EL (cell line): ENCODE data around the gene SIRT5.

Source experiments
- DNase-seq: peaks from one replicate; pipeline ENCODE4 v3.0.0-alpha.2; 2016

The SIRT5 gene

GRCh38 chr6:13590574-13591153 lies 16.3 kb downstream of the SIRT5 start:
- no peak for DNase-seq

GRCh38 chr6:13591205-13591921 lies 17.0 kb downstream of the SIRT5 start:
- no peak for DNase-seq

GRCh38 chr6:13593103-13593502 lies 18.7 kb downstream of the SIRT5 start:
- DNase-seq: no peak

- no peak for DNase-seq
Measured at GRCh38 chr6:13593720-13594119, 19.3 kb downstream of the SIRT5 start.

GRCh38 chr6:13597073-13597472 lies 22.7 kb downstream of the SIRT5 start:
- no peak for DNase-seq

GRCh38 chr6:13600036-13600435 lies 25.6 kb downstream of the SIRT5 start:
- DNase-seq: no peak

GRCh38 chr6:13604135-13604534 lies 29.7 kb downstream of the SIRT5 start:
- no peak for DNase-seq

GRCh38 chr6:13604546-13605416 lies 30.4 kb downstream of the SIRT5 start:
- DNase-seq: no peak

GRCh38 chr6:13605634-13606033 lies 31.2 kb downstream of the SIRT5 start:
- no peak for DNase-seq

- no peak for DNase-seq
Measured at GRCh38 chr6:13611715-13612114, 37.3 kb downstream of the SIRT5 start.

- DNase-seq: no peak
Measured at GRCh38 chr6:13613029-13613594, 38.7 kb downstream of the SIRT5 start.

GRCh38 chr6:13614126-13614925 lies 39.9 kb downstream of the SIRT5 start:
- DNase-seq: peak; percentile 59

GRCh38 chr6:13614926-13615791 lies 40.8 kb downstream of the SIRT5 start, which contains the start of gene NOL7:
TSS of gene NOL7 (plus strand) at chr6:13615335. CDS start at chr6:13615359, 24 bp downstream.
- peak; percentile 98 for DNase-seq

GRCh38 chr6:13615792-13616120 lies 41.4 kb downstream of the SIRT5 start:
- DNase-seq: peak; percentile 57

GRCh38 chr6:13617066-13617465 lies 42.7 kb downstream of the SIRT5 start:
- no peak for DNase-seq

GRCh38 chr6:13624871-13625288 lies 50.5 kb downstream of the SIRT5 start:
- peak; percentile 39 for DNase-seq

- DNase-seq: no peak
Measured at GRCh38 chr6:13629459-13630116, 55.2 kb downstream of the SIRT5 start.

- no peak for DNase-seq
Measured at GRCh38 chr6:13630499-13630898, 56.1 kb downstream of the SIRT5 start.

- DNase-seq: no peak
Measured at GRCh38 chr6:13633343-13633742, 58.9 kb downstream of the SIRT5 start.

- no peak for DNase-seq
Measured at GRCh38 chr6:13635948-13636658, 61.7 kb downstream of the SIRT5 start.
